Upper lobe of right lung (tissue), 1 donor: ENCODE results near the gene MAML2. TPM values are rescaled to one million over a fixed set of nuclear protein-coding genes. Genes with fewer than 3 reads are reported as not detected.

Experiments used
- ATAC-seq: fragments of 200-7000 bp; cut with Tn5 transposase; one replicate; pipeline ENCODE4 v1.9.1; 2020; ENCODE audit warnings: mild to moderate bottlenecking, moderate library complexity
- DNase-seq: peaks from one replicate; pipeline ENCODE4 v3.0.0-alpha.2; 2020
- H3K27ac ChIP-seq: fragments of 200-600 bp; one replicate; pipeline ENCODE4 v1.8.0; 2022
- H3K27me3 ChIP-seq: fragments of 200-600 bp; one replicate; pipeline ENCODE4 v1.8.0; 2022; ENCODE audit warnings: mild to moderate bottlenecking
- H3K36me3 ChIP-seq: fragments of 200-600 bp; one replicate; pipeline ENCODE4 v1.8.0; 2022
- H3K4me1 ChIP-seq: fragments of 200-600 bp; one replicate; pipeline ENCODE4 v1.8.0; 2022
- H3K4me3 ChIP-seq: fragments of 200-600 bp; one replicate; pipeline ENCODE4 v1.8.0; 2022; ENCODE audit warnings: mild to moderate bottlenecking
- H3K9me3 ChIP-seq: fragments of 200-600 bp; one replicate; pipeline ENCODE4 v1.8.0; 2022
- CTCF ChIP-seq: fragments of 200-600 bp; IDR thresholded peaks from one replicate; pipeline ENCODE4 v1.8.0; 2022; ENCODE audit warnings: antibody characterized with exemption
- intact Hi-C: fragments of 100-400 bp; cut with DNase I; formaldehyde crosslinking; loops from one replicate; pipeline ENCODE4 v1.11.0; 2022
- total RNA-seq: library from RNA; stranded (reverse); fragmentation: NEBNext Ultra II Directional; extraction: Animal tissue kit (Norgen Biotek cat#: 25700); gene quantifications from one replicate; pipeline ENCODE4 v1.2.1, GENCODE V29; 2021
- donor health status: DM: no; HTN: yes; CAD: no; lungs with severe emphysema.

Gene MAML2
- total RNA-seq, 1 donor from 2014 or later, result 27.5 TPM

GRCh38 chr11:96173422-96173821 is 169.6 kb downstream of the MAML2 start:
- Histone ChIP-seq H3K27me3 (no peaks in the 10 kb centered on the region), H3K27ac (no peak overlapping the region), H3K9me3 (no peaks in the 10 kb centered on the region), H3K4me1 (peaks cover 13% of the 10 kb centered on the region), H3K36me3 (no peaks in the 10 kb centered on the region), H3K4me3 (no peak overlapping the region)
- intact Hi-C loops, result no loop called here
- ATAC-seq (peak; percentile 45), DNase-seq (no peak)
- no peak for TF ChIP-seq CTCF

GRCh38 chr11:96172604-96173003 is 170.4 kb downstream of the MAML2 start:
- H3K27ac ChIP-seq, result no peak overlapping the region
- no peak overlapping the region for H3K4me3 ChIP-seq
- no peaks in the 10 kb centered on the region for H3K9me3 ChIP-seq
- H3K4me1 ChIP-seq, result peaks cover 21% of the 10 kb centered on the region
- DNase-seq, result no peak
- ATAC-seq, result no peak
- H3K27me3 ChIP-seq, result no peaks in the 10 kb centered on the region
- TF ChIP-seq CTCF, result no peak
- intact Hi-C loops, result no loop called here
- H3K36me3 ChIP-seq, result no peaks in the 10 kb centered on the region

GRCh38 chr11:96169250-96169649 is 173.7 kb downstream of the MAML2 start:
- Histone ChIP-seq H3K36me3 (no peaks in the 10 kb centered on the region), H3K27ac (peak overlapping the region; percentile 7), H3K4me1 (peaks cover 25% of the 10 kb centered on the region), H3K27me3 (no peaks in the 10 kb centered on the region), H3K4me3 (no peak overlapping the region), H3K9me3 (no peaks in the 10 kb centered on the region)
- intact Hi-C loops, result no loop called here
- no peak for TF ChIP-seq CTCF
- no peak for ATAC-seq
- DNase-seq, result no peak

- Histone ChIP-seq H3K36me3 (no peaks in the 10 kb centered on the region), H3K4me3 (no peak overlapping the region), H3K27ac (peak overlapping the region; percentile 17), H3K27me3 (no peaks in the 10 kb centered on the region), H3K9me3 (no peaks in the 10 kb centered on the region), H3K4me1 (peaks cover 25% of the 10 kb centered on the region)
- no peak for TF ChIP-seq CTCF
- ATAC-seq (peak; percentile 90), DNase-seq (no peak)
- intact Hi-C loops, result no loop called here
These were observed 174.4 kb downstream of the MAML2 start for GRCh38 chr11:96168623-96169022.

GRCh38 chr11:96167787-96168186 is 175.2 kb downstream of the MAML2 start:
- ATAC-seq (no peak), DNase-seq (no peak)
- Histone ChIP-seq H3K36me3 (no peaks in the 10 kb centered on the region), H3K4me3 (no peak overlapping the region), H3K27ac (peak overlapping the region; percentile 17), H3K9me3 (no peaks in the 10 kb centered on the region), H3K4me1 (peaks cover 25% of the 10 kb centered on the region), H3K27me3 (no peaks in the 10 kb centered on the region)
- no peak for TF ChIP-seq CTCF
- intact Hi-C loops, result no loop called here

GRCh38 chr11:96167203-96167758 is 175.7 kb downstream of the MAML2 start:
- Histone ChIP-seq H3K9me3 (no peaks in the 10 kb centered on the region), H3K4me1 (peaks cover 25% of the 10 kb centered on the region), H3K27me3 (no peaks in the 10 kb centered on the region), H3K27ac (peak overlapping the region; percentile 2), H3K4me3 (no peak overlapping the region), H3K36me3 (no peaks in the 10 kb centered on the region)
- TF ChIP-seq CTCF, result no peak
- intact Hi-C loops, result no loop called here
- no peak for ATAC-seq
- DNase-seq, result no peak
